Measurements from ENCODE around the gene ATXN7L3.
A peak's percentile ranks its signal among the peaks of the same experiment; 100 is the strongest.

ATXN7L3 gene

DNA sequence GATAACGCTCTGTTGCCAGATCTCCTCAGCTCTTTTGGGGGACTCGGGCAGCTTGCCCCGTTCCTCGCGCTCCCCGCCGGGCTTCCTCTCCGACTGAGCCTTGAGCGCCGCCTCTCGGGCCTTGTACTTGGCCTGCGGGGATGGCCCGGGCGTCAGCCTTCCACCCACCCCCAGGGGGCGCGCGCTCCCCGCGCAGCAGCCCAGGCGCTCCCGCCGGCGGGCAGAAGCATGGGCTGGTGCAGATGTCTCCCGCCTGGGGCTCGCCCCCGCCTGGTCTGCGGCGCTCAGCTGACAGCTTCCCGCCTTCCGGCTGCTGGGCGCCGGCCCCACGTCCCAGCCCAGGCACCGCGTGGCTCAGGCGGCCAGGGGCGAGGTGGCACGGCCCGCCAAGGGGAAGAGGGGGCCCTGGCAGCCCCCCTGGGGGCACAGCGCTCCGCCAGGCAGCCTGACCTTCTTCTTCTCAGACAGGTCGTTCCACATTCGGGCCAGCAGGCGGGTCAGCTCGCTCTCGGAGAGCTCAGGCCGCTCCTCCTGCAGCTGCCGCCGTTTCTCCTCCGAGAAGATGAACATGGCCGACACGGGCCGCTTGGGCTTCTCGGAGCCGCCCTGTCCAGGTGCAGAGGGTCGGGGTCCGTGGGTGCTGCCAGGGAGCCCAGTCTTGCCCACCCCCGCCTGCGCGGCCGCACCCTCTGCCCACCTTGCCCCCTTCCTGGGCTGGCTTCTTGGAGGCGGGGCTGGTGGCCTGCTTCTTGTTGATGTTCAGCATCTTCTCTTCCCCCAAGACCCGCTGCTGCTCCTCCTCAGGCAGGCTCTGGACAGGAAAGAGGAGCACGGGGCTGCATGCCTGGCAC is 10.9 kb upstream of the ATXN7L3 start:
- Histone ChIP-seq H3K79me2 (ENCODE audit: insufficient read depth, low read length) (peaks cover 8% of the 10 kb centered on the region; the same call in 1 of the 2 replicates), H3K4me3 (ENCODE audit: low read depth in 1 of 2, low read length in 2 of 2) (no peak overlapping the region), H2AFZ (ENCODE audit: low read depth, low read length) (no peak overlapping the region), H3K27ac (ENCODE audit: low read length) (peak overlapping the region; percentile 63), H3K9me3 (ENCODE audit: insufficient read depth, low read length, severe bottlenecking) (no peaks in the 10 kb centered on the region), H4K20me1 (ENCODE audit: insufficient read depth, low read length) (peaks cover 32% of the 10 kb centered on the region), H3K4me2 (ENCODE audit: insufficient read depth, low read length) (peak overlapping the region; percentile 37; the same call in 1 of the 2 replicates), H3K4me1 (ENCODE audit: insufficient read depth, low read length) (peaks cover 20% of the 10 kb centered on the region), H3K27me3 (ENCODE audit: insufficient read depth, low read length, poor library complexity) (no peaks in the 10 kb centered on the region), H3K9ac (ENCODE audit: low read depth, low read length) (peak overlapping the region; percentile 40), H3K36me3 (ENCODE audit: insufficient read depth, low read length) (peaks cover 87% of the 10 kb centered on the region)
- peak; percentile 94 for ATAC-seq (ENCODE audit: insufficient read depth, low read depth)
- TF ChIP-seq EZH2 (IDR thresholded peaks at IDR 0.05; ENCODE audit: borderline replicate concordance, low read depth, low read length, severe bottlenecking), result no peak
- TF ChIP-seq, protein P1, sequence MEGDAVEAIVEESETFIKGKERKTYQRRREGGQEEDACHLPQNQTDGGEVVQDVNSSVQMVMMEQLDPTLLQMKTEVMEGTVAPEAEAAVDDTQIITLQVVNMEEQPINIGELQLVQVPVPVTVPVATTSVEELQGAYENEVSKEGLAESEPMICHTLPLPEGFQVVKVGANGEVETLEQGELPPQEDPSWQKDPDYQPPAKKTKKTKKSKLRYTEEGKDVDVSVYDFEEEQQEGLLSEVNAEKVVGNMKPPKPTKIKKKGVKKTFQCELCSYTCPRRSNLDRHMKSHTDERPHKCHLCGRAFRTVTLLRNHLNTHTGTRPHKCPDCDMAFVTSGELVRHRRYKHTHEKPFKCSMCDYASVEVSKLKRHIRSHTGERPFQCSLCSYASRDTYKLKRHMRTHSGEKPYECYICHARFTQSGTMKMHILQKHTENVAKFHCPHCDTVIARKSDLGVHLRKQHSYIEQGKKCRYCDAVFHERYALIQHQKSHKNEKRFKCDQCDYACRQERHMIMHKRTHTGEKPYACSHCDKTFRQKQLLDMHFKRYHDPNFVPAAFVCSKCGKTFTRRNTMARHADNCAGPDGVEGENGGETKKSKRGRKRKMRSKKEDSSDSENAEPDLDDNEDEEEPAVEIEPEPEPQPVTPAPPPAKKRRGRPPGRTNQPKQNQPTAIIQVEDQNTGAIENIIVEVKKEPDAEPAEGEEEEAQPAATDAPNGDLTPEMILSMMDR (IDR thresholded peaks at IDR 0.05; ENCODE audit: borderline replicate concordance, extremely low read depth, low read length, poor library complexity, severe bottlenecking), result peak; percentile 90
- DNase-seq, result peak; percentile 90

DNA sequence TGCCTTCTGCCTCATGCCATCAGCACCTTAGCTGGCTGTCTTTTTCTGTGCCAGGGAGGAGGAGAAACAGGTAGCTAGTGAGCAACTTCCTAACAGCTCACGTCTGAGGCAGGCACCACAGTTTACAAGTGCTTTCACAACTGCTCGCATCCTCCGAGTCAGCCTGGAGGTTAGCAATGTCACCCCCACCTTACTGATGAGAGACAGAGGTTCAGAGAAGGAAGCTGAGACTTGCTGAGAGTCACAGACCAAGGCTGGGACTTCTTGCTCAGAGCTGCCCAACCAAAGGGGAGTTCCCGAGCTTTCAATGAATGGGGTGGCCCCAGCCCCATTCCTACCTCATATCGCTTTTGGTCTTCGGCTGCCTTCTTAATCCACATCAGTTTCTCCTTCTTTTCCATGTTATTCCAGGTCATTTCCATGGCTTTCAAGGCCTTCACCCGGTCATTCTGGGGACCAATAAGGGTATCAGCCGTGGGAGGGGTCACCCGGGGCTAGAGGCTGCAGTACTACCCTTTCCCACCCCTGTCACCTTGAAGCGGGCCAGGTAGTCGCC is 10.2 kb upstream of the ATXN7L3 start:
- Histone ChIP-seq H3K4me2 (ENCODE audit: insufficient read depth, low read length) (0 out of 2 replicates have a peak overlapping the region, but pooled peaks have one; percentile 24), H3K9me3 (ENCODE audit: insufficient read depth, low read length, severe bottlenecking) (no peaks in the 10 kb centered on the region), H3K79me2 (ENCODE audit: insufficient read depth, low read length) (0 out of 2 replicates have a peak, but pooled peaks cover 3% of the 10 kb centered on the region), H3K4me3 (ENCODE audit: low read depth in 1 of 2, low read length in 2 of 2) (no peak overlapping the region), H2AFZ (ENCODE audit: low read depth, low read length) (no peak overlapping the region), H4K20me1 (ENCODE audit: insufficient read depth, low read length) (peaks cover 29% of the 10 kb centered on the region), H3K36me3 (ENCODE audit: insufficient read depth, low read length) (peaks cover 80% of the 10 kb centered on the region), H3K4me1 (ENCODE audit: insufficient read depth, low read length) (peaks cover 20% of the 10 kb centered on the region), H3K27me3 (ENCODE audit: insufficient read depth, low read length, poor library complexity) (no peaks in the 10 kb centered on the region), H3K9ac (ENCODE audit: low read depth, low read length) (peak overlapping the region; percentile 18; the same call in 1 of the 2 replicates), H3K27ac (ENCODE audit: low read length) (peak overlapping the region; percentile 48)
- DNase-seq (no peak), ATAC-seq (ENCODE audit: insufficient read depth, low read depth) (no peak)
- TF ChIP-seq, protein P1 (IDR thresholded peaks at IDR 0.05; ENCODE audit: borderline replicate concordance, extremely low read depth, low read length, poor library complexity, severe bottlenecking), result no peak
- TF ChIP-seq EZH2 (IDR thresholded peaks at IDR 0.05; ENCODE audit: borderline replicate concordance, low read depth, low read length, severe bottlenecking), result no peak

GRCh38 chr17:44207743-44208142 is 8.1 kb upstream of the ATXN7L3 start:
- H3K27me3 ChIP-seq (ENCODE audit: insufficient read depth, low read length, poor library complexity), result no peaks in the 10 kb centered on the region
- TF ChIP-seq, protein P1 (IDR thresholded peaks at IDR 0.05; ENCODE audit: borderline replicate concordance, extremely low read depth, low read length, poor library complexity, severe bottlenecking), result no peak
- no peak for TF ChIP-seq EZH2 (IDR thresholded peaks at IDR 0.05; ENCODE audit: borderline replicate concordance, low read depth, low read length, severe bottlenecking)
- peaks cover 25% of the 10 kb centered on the region for H4K20me1 ChIP-seq (ENCODE audit: insufficient read depth, low read length)
- no peak overlapping the region for H3K4me2 ChIP-seq (ENCODE audit: insufficient read depth, low read length)
- H3K9me3 ChIP-seq (ENCODE audit: insufficient read depth, low read length, severe bottlenecking), result no peaks in the 10 kb centered on the region
- no peak overlapping the region for H3K27ac ChIP-seq (ENCODE audit: low read length)
- no peak for ATAC-seq (ENCODE audit: insufficient read depth, low read depth)
- H3K36me3 ChIP-seq (ENCODE audit: insufficient read depth, low read length), result peaks cover 59% of the 10 kb centered on the region
- no peak overlapping the region for H3K9ac ChIP-seq (ENCODE audit: low read depth, low read length)
- no peak overlapping the region for H3K4me3 ChIP-seq (ENCODE audit: low read depth in 1 of 2, low read length in 2 of 2)
- peaks cover 26% of the 10 kb centered on the region for H3K4me1 ChIP-seq (ENCODE audit: insufficient read depth, low read length)
- no peak for DNase-seq
- no peak overlapping the region for H2AFZ ChIP-seq (ENCODE audit: low read depth, low read length)
- 0 out of 2 replicates have a peak, but pooled peaks cover 3% of the 10 kb centered on the region for H3K79me2 ChIP-seq (ENCODE audit: insufficient read depth, low read length)

All from DND-41 (cell line).